ENCODE results near the gene MYO15B. TPM values are rescaled to one million over a fixed set of nuclear protein-coding genes. Genes with fewer than 3 reads are reported as not detected.
A peak's percentile ranks its signal among the peaks of the same experiment; 100 is the strongest.

The MYO15B gene
- total RNA-seq, 1 donor from 2014 or later = 337 TPM

GRCh38 chr17:75639327-75639726, 51.7 kb downstream of the MYO15B start:
- TF ChIP-seq, protein P1, sequence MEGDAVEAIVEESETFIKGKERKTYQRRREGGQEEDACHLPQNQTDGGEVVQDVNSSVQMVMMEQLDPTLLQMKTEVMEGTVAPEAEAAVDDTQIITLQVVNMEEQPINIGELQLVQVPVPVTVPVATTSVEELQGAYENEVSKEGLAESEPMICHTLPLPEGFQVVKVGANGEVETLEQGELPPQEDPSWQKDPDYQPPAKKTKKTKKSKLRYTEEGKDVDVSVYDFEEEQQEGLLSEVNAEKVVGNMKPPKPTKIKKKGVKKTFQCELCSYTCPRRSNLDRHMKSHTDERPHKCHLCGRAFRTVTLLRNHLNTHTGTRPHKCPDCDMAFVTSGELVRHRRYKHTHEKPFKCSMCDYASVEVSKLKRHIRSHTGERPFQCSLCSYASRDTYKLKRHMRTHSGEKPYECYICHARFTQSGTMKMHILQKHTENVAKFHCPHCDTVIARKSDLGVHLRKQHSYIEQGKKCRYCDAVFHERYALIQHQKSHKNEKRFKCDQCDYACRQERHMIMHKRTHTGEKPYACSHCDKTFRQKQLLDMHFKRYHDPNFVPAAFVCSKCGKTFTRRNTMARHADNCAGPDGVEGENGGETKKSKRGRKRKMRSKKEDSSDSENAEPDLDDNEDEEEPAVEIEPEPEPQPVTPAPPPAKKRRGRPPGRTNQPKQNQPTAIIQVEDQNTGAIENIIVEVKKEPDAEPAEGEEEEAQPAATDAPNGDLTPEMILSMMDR (IDR thresholded peaks at IDR 0.05; ENCODE audit: unreplicated experiment) = no peak
- Mint-ChIP-seq H3K4me3 (ENCODE audit: low read depth) (no peak overlapping the region), H3K36me3 (ENCODE audit: insufficient read depth) (no peaks in the 10 kb centered on the region), H3K4me1 (ENCODE audit: low read depth) (peaks cover 10% of the 10 kb centered on the region), H3K27ac (no peak overlapping the region), H3K9me3 (ENCODE audit: low read depth) (no peaks in the 10 kb centered on the region), H3K27me3 (no peaks in the 10 kb centered on the region)
- DNase-seq (ENCODE audit: low spot score, unreplicated experiment) = no peak

GRCh38 chr17:75639771-75640555, 52.4 kb downstream of the MYO15B start:
- Mint-ChIP-seq H3K4me1 (ENCODE audit: low read depth) (peaks cover 8% of the 10 kb centered on the region), H3K27ac (peak overlapping the region; percentile 62), H3K9me3 (ENCODE audit: low read depth) (no peaks in the 10 kb centered on the region), H3K4me3 (ENCODE audit: low read depth) (no peak overlapping the region), H3K27me3 (no peaks in the 10 kb centered on the region), H3K36me3 (ENCODE audit: insufficient read depth) (no peaks in the 10 kb centered on the region)
- TF ChIP-seq, protein P1 (IDR thresholded peaks at IDR 0.05; ENCODE audit: unreplicated experiment) = peak; percentile 41
- no peak for DNase-seq (ENCODE audit: low spot score, unreplicated experiment)

DNA sequence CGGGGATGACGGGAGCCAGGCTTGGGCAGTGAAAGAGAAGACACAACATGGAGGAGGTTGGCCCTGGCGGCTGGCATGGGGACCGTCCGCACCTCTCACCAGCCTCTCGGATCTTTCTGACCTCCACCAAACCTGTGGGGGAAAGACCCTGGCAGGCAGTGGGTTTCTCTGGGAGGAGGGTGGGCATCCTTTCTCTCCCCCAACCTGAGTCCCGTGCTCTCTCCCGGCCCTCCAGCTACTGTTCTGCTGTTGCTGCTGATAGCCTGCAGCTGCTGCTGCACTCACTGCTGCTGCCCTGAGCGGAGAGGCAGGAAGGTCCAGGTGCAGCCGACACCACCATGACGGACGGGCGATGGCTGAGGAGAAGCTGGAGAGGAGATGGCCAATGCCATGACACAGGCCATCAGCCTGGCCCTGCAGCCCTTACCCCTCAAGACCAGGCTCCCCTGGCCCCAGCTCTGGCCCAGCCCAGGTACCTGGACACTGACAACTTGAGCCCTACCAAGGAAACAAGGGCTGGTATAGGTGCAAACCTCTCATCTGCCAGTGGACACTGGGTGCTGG, 53.0 kb downstream of the MYO15B start:
- Mint-ChIP-seq H3K9me3 (ENCODE audit: low read depth) (no peaks in the 10 kb centered on the region), H3K27me3 (no peaks in the 10 kb centered on the region), H3K4me3 (ENCODE audit: low read depth) (no peak overlapping the region)

DNA sequence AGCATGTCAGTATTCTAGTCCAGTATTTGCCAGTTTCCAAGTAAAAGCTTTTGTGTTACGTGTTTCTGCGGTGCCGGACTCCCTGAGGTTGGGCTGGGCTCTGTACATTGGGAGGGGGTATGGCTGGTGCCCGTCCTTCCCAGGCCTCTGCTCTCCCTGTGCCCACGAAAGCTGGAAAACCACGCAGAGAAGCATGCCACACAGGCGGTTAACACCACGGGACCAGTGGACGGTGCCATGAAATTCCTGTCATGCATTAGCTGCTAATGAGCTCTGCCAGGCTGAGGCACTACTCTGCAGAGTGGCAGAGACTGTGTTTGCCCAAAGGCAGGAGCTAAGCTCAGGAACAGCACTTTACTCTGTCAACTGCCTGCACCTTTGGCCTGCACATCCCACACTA, 53.7 kb downstream of the MYO15B start:
- TF ChIP-seq, protein P1 (IDR thresholded peaks at IDR 0.05; ENCODE audit: unreplicated experiment) = no peak
- Mint-ChIP-seq H3K36me3 (ENCODE audit: insufficient read depth) (no peaks in the 10 kb centered on the region), H3K4me1 (ENCODE audit: low read depth) (peaks cover 20% of the 10 kb centered on the region), H3K27ac (no peak overlapping the region), H3K4me3 (ENCODE audit: low read depth) (no peak overlapping the region), H3K9me3 (ENCODE audit: low read depth) (no peaks in the 10 kb centered on the region), H3K27me3 (no peaks in the 10 kb centered on the region)
- DNase-seq (ENCODE audit: low spot score, unreplicated experiment) = no peak

More for the DNA sequence above, 53.0 kb downstream of the MYO15B start:
- TF ChIP-seq, protein P1 (IDR thresholded peaks at IDR 0.05; ENCODE audit: unreplicated experiment) = no peak
- DNase-seq (ENCODE audit: low spot score, unreplicated experiment) = no peak
- Mint-ChIP-seq H3K27ac (no peak overlapping the region), H3K4me1 (ENCODE audit: low read depth) (peaks cover 14% of the 10 kb centered on the region), H3K36me3 (ENCODE audit: insufficient read depth) (no peaks in the 10 kb centered on the region)

DNA sequence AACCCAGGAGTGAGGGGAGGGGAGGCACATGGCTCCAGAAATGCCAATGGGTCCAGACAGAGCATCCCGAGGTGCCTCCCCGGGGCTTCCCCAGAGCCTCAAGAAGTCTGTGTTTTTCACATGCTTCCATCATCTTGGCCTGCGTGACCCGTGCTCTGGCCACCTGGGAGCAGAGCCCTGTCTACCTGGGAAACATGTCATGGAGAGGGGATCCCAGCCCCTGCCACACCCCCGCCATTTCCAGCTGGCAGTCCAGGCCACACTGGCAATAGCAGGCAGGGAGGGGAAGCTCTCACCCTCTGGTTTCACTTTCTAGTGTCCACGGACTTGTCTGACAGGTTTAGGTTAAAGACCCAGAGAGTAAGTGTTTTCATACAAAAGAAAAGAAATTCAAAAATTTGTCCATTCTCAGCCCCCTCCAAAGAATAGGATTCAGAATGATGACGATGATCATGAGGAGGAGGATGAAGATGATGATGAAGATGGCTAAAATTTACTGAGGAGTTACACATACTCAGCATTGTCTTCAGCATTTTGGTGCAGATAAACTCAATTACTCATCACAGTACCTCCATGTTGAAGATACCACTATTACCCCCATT, 54.7 kb downstream of the MYO15B start:
- Mint-ChIP-seq H3K4me1 (ENCODE audit: low read depth) (peaks cover 27% of the 10 kb centered on the region), H3K27me3 (no peaks in the 10 kb centered on the region), H3K4me3 (ENCODE audit: low read depth) (no peak overlapping the region), H3K27ac (no peak overlapping the region), H3K36me3 (ENCODE audit: insufficient read depth) (no peaks in the 10 kb centered on the region), H3K9me3 (ENCODE audit: low read depth) (no peaks in the 10 kb centered on the region)
- TF ChIP-seq, protein P1 (IDR thresholded peaks at IDR 0.05; ENCODE audit: unreplicated experiment) = no peak
- DNase-seq (ENCODE audit: low spot score, unreplicated experiment) = no peak
